Coronary artery (tissue), 2 donors: ENCODE measurements around the gene UGT1A9.
"Not testable (repeated sequence)": the region's sequence is repeated elsewhere in the genome, so short reads cannot be mapped to it uniquely, and the experiment has no call there.

Source experiments
- DNase-seq: peaks from one replicate; pipeline ENCODE4 v3.0.0-alpha.2; 2017; ENCODE audit warnings: low spot score
- H3K27ac ChIP-seq, 2 donors: fragments of 200-600 bp; sonication (generic); one replicate each; pipeline ENCODE4 v1.5.1; 2016 to 2019
- H3K4me3 ChIP-seq: fragments of 200-600 bp; sonication (generic); 2 replicates; pipeline ENCODE4 v1.5.1; 2016; ENCODE audit warnings: mild to moderate bottlenecking, moderate library complexity
- CTCF ChIP-seq: fragments of 200-600 bp; sonication (generic); IDR thresholded peaks from one replicate; pipeline ENCODE4 v1.5.1; 2019; ENCODE audit warnings: antibody characterized with exemption

UGT1A9 gene

GRCh38 chr2:233671290-233672161 lies at the start of gene UGT1A9:
Gene UGT1A9, plus strand, starts transcription at chr2:233671898. Its CDS starts 37 bp downstream, at chr2:233671935.
- no peak within 1 kb of the TSS for H3K27ac ChIP-seq
- no peak for TF ChIP-seq CTCF
- DNase-seq: no peak
- H3K4me3 ChIP-seq: no peak within 1 kb of the TSS

GRCh38 chr2:233627331-233628025 lies 44.2 kb upstream of the UGT1A9 start:
- no peak for TF ChIP-seq CTCF
- Histone ChIP-seq H3K27ac (no peak overlapping the region), H3K4me3 (no peak overlapping the region)
- DNase-seq: no peak

- DNase-seq, H3K4me3 ChIP-seq, H3K27ac ChIP-seq: not testable (repeated sequence)
Observed at GRCh38 chr2:233636306-233636705, 35.4 kb upstream of the UGT1A9 start, which contains the start of gene UGT1A10. Gene UGT1A10, plus strand, starts transcription at chr2:233636448. Its CDS starts 75 bp downstream, at chr2:233636523.

- Histone ChIP-seq H3K27ac (no peak overlapping the region), H3K4me3 (no peak overlapping the region)
- TF ChIP-seq CTCF: no peak
- no peak for DNase-seq
Observed at GRCh38 chr2:233638836-233639235, 32.9 kb upstream of the UGT1A9 start.

- Histone ChIP-seq H3K27ac (no peak overlapping the region), H3K4me3 (no peak overlapping the region)
- TF ChIP-seq CTCF: no peak
- DNase-seq: no peak
Observed at GRCh38 chr2:233639860-233640259, 31.8 kb upstream of the UGT1A9 start.

- TF ChIP-seq CTCF: no peak
- H3K27ac ChIP-seq: no peak overlapping the region
- no peak for DNase-seq
- H3K4me3 ChIP-seq: no peak overlapping the region
Observed at GRCh38 chr2:233643128-233643527, 28.6 kb upstream of the UGT1A9 start.

GRCh38 chr2:233646033-233646432 lies 25.7 kb upstream of the UGT1A9 start:
- not testable (repeated sequence) for H3K4me3 ChIP-seq, DNase-seq, H3K27ac ChIP-seq

- no peak overlapping the region for H3K4me3 ChIP-seq
- no peak for DNase-seq
- TF ChIP-seq CTCF: no peak
- H3K27ac ChIP-seq: no peak overlapping the region
Observed at GRCh38 chr2:233650981-233651380, 20.7 kb upstream of the UGT1A9 start.
